Type B pancreatic cell (in vitro differentiated cells): ENCODE data around the gene LMLN. TPM values are rescaled to one million over a fixed set of nuclear protein-coding genes. Genes with fewer than 3 reads are reported as not detected.

ENCODE experiments used
- DNase-seq: peaks from one replicate; pipeline ENCODE4 v3.0.0; 2021; ENCODE audit warnings: mixed read lengths; ENCODE audit not compliant: unreplicated experiment; ENCODE audit errors: extremely low spot score
- H3K27ac Mint-ChIP-seq: 2 replicates; pipeline ENCODE4 v1.8.0; 2021; ENCODE audit warnings: mild to moderate bottlenecking, mixed read lengths
- H3K27me3 Mint-ChIP-seq: 2 replicates; pipeline ENCODE4 v1.8.0; 2021; ENCODE audit warnings: mixed read lengths
- H3K36me3 Mint-ChIP-seq: 2 replicates; pipeline ENCODE4 v1.8.0; 2021; ENCODE audit warnings: mixed read lengths
- H3K4me1 Mint-ChIP-seq: one replicate; pipeline ENCODE4 v1.8.0; 2021; ENCODE audit warnings: mixed read lengths; ENCODE audit not compliant: unreplicated experiment
- H3K4me3 Mint-ChIP-seq: 2 replicates; pipeline ENCODE4 v1.8.0; 2021; ENCODE audit warnings: mild to moderate bottlenecking, mixed read lengths
- H3K9me3 Mint-ChIP-seq: 2 replicates; pipeline ENCODE4 v1.8.0; 2021; ENCODE audit warnings: mixed read lengths
- CTCF ChIP-seq: fragments of 200-600 bp; sonication (generic); conservative IDR thresholded peaks from 2 replicates; pipeline ENCODE4 v1.5.0; 2021; ENCODE audit warnings: antibody characterized with exemption, mild to moderate bottlenecking
- total RNA-seq: library from RNA; stranded (reverse); gene quantifications from 2 replicates; pipeline ENCODE4 v1.2.1, GENCODE V29; 2021; ENCODE audit warnings: low replicate concordance

Gene LMLN
- total RNA-seq, 1 donor from 2014 or later, result 10.0 TPM

GRCh38 chr3:197997936-197998335, 37.9 kb downstream of the LMLN start:
- no peaks in the 10 kb centered on the region for H3K4me1 Mint-ChIP-seq
- no peak for TF ChIP-seq CTCF
- no peaks in the 10 kb centered on the region for H3K27me3 Mint-ChIP-seq
- no peaks in the 10 kb centered on the region for H3K9me3 Mint-ChIP-seq
- H3K36me3 Mint-ChIP-seq, result peaks cover 12% of the 10 kb centered on the region
- no peak overlapping the region for H3K4me3 Mint-ChIP-seq
- no peak overlapping the region for H3K27ac Mint-ChIP-seq
- no peak for DNase-seq

- H3K9me3 Mint-ChIP-seq, result no peaks in the 10 kb centered on the region
- no peak for TF ChIP-seq CTCF
- no peak overlapping the region for H3K27ac Mint-ChIP-seq
- no peaks in the 10 kb centered on the region for H3K4me1 Mint-ChIP-seq
- peaks cover 5% of the 10 kb centered on the region for H3K36me3 Mint-ChIP-seq
- no peaks in the 10 kb centered on the region for H3K27me3 Mint-ChIP-seq
- DNase-seq, result no peak
- H3K4me3 Mint-ChIP-seq, result no peak overlapping the region
These were observed 57.1 kb downstream of the LMLN start for GRCh38 chr3:198017090-198017489.

- Mint-ChIP-seq H3K27me3 (no peaks in the 10 kb centered on the region), H3K4me1 (no peaks in the 10 kb centered on the region), H3K27ac (no peak overlapping the region), H3K9me3 (no peaks in the 10 kb centered on the region), H3K4me3 (no peak overlapping the region), H3K36me3 (peaks cover 9% of the 10 kb centered on the region)
- no peak for TF ChIP-seq CTCF
- no peak for DNase-seq
These were observed 58.4 kb downstream of the LMLN start for GRCh38 chr3:198018416-198018815.

- no peak overlapping the region for H3K4me3 Mint-ChIP-seq
- DNase-seq, result no peak
- H3K27me3 Mint-ChIP-seq, result no peaks in the 10 kb centered on the region
- H3K36me3 Mint-ChIP-seq, result peaks cover 9% of the 10 kb centered on the region
- no peaks in the 10 kb centered on the region for H3K9me3 Mint-ChIP-seq
- no peak for TF ChIP-seq CTCF
- no peak overlapping the region for H3K27ac Mint-ChIP-seq
- no peaks in the 10 kb centered on the region for H3K4me1 Mint-ChIP-seq
These were observed 59.1 kb downstream of the LMLN start for GRCh38 chr3:198019115-198019514.

GRCh38 chr3:198021320-198021719, 61.3 kb downstream of the LMLN start:
- peaks cover 9% of the 10 kb centered on the region for H3K36me3 Mint-ChIP-seq
- TF ChIP-seq CTCF, result no peak
- no peaks in the 10 kb centered on the region for H3K27me3 Mint-ChIP-seq
- H3K27ac Mint-ChIP-seq, result no peak overlapping the region
- H3K4me1 Mint-ChIP-seq, result no peaks in the 10 kb centered on the region
- no peak for DNase-seq
- no peaks in the 10 kb centered on the region for H3K9me3 Mint-ChIP-seq
- no peak overlapping the region for H3K4me3 Mint-ChIP-seq

- no peaks in the 10 kb centered on the region for H3K9me3 Mint-ChIP-seq
- no peak overlapping the region for H3K27ac Mint-ChIP-seq
These were observed 62.6 kb downstream of the LMLN start for GRCh38 chr3:198022604-198023003.

More at GRCh38 chr3:198022604-198023003, 62.6 kb downstream of the LMLN start:
- TF ChIP-seq CTCF, result no peak
- Mint-ChIP-seq H3K27me3 (no peaks in the 10 kb centered on the region), H3K4me1 (peaks cover 4% of the 10 kb centered on the region), H3K4me3 (no peak overlapping the region), H3K36me3 (peaks cover 14% of the 10 kb centered on the region)
- no peak for DNase-seq
